ENCODE measurements around the gene RSPH9.
"Not testable (repeated sequence)": the region's sequence is repeated elsewhere in the genome, so short reads cannot be mapped to it uniquely, and the experiment has no call there.

The RSPH9 gene

GRCh38 chr6:43629505-43630300, 15.1 kb upstream of the RSPH9 start:
- DNase-seq: peak; percentile 100

GRCh38 chr6:43630980-43631619, 13.7 kb upstream of the RSPH9 start:
- peak; percentile 99 for DNase-seq

GRCh38 chr6:43633002-43633401, 11.8 kb upstream of the RSPH9 start:
- DNase-seq: not testable (repeated sequence)

GRCh38 chr6:43634702-43635303, 10.0 kb upstream of the RSPH9 start:
- DNase-seq: no peak

GRCh38 chr6:43635387-43636307, 9.2 kb upstream of the RSPH9 start, which contains the start of gene MAD2L1BP:
MAD2L1BP (plus strand) TSS chr6:43635840; CDS start chr6:43635876, 36 bp downstream.
- peak; percentile 96 for DNase-seq

GRCh38 chr6:43636308-43636659, 8.6 kb upstream of the RSPH9 start:
- DNase-seq: peak; percentile 47

GRCh38 chr6:43639984-43640800, 4.6 kb upstream of the RSPH9 start:
- peak; percentile 48 for DNase-seq

- no peak for DNase-seq
Measured at GRCh38 chr6:43645613-43645964, 753 bp downstream of the RSPH9 start.

- DNase-seq: no peak
Measured at GRCh38 chr6:43647613-43648012, 2.8 kb downstream of the RSPH9 start.

- DNase-seq: no peak
Measured at GRCh38 chr6:43648248-43648647, 3.4 kb downstream of the RSPH9 start.

GRCh38 chr6:43652822-43653221, 8.0 kb downstream of the RSPH9 start:
- DNase-seq: not testable (repeated sequence)

GRCh38 chr6:43657221-43657802, 12.5 kb downstream of the RSPH9 start:
- DNase-seq: no peak

GRCh38 chr6:43658161-43658560, 13.3 kb downstream of the RSPH9 start:
- DNase-seq: no peak

GRCh38 chr6:43662948-43663347, 18.1 kb downstream of the RSPH9 start:
- DNase-seq: not testable (repeated sequence)

GRCh38 chr6:43665376-43665775, 20.5 kb downstream of the RSPH9 start:
- DNase-seq: no peak

GRCh38 chr6:43666196-43666920, 21.5 kb downstream of the RSPH9 start:
- no peak for DNase-seq

- peak; percentile 95 for DNase-seq
Measured at GRCh38 chr6:43667245-43668150, 22.7 kb downstream of the RSPH9 start.

- DNase-seq: peak; percentile 90
Measured at GRCh38 chr6:43668151-43669028, 23.6 kb downstream of the RSPH9 start.
